ENCODE results near the gene CYGB. TPM values are rescaled to one million over a fixed set of nuclear protein-coding genes. Genes with fewer than 3 reads are reported as not detected.
"Not testable (repeated sequence)": the region's sequence is repeated elsewhere in the genome, so short reads cannot be mapped to it uniquely, and the experiment has no call there.

Gene CYGB
- total RNA-seq, 2 donors from 2014 or later: not detected

DNA sequence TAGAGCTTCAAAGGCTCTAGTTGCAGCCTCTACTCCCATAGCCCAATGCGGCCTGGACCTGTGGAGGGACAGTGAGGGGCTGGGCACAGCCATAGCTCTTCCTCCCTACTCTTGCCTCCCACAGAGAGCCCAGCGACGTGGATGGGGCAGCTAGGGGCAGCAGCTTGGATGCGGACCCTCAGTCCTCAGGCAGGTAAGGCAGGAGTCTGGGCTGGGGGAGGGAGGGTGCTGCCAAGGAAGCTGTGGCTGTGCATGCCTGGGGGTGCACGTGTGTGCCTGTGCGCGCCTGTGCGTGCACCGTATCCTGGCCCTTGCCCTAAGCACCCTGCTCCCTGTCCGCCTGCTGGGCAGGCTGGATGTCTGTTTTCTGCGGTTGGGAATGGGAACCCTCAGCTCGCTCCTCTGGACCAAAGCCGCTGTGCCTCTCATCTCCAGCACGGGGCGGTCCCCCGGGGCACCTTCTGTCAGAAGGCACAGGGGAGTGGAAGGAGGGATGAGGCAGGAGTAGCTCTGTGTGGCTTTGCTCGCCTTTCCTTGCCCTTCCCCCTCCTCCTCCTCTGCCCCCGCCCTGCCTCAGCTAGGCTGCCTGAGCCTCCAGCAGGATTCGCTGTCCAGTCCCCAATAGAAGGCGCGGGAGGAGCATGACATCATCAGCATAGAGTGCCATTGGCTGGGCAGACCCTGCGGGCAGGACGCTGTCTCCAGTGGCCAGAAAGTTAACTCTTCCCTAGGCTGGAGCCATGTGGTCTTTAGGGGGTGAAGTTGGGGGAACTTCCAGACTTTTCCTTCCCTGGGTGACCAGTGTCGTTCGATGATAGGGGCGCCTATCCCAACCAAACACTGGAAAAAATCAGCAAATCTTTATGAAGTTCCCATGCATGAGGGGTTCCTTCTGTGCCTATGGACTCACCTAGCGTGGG, 3.1 kb upstream of the CYGB start:
- no peak overlapping the region for H3K27ac Mint-ChIP-seq
- ATAC-seq (replicated peaks): peak; percentile 83

DNA sequence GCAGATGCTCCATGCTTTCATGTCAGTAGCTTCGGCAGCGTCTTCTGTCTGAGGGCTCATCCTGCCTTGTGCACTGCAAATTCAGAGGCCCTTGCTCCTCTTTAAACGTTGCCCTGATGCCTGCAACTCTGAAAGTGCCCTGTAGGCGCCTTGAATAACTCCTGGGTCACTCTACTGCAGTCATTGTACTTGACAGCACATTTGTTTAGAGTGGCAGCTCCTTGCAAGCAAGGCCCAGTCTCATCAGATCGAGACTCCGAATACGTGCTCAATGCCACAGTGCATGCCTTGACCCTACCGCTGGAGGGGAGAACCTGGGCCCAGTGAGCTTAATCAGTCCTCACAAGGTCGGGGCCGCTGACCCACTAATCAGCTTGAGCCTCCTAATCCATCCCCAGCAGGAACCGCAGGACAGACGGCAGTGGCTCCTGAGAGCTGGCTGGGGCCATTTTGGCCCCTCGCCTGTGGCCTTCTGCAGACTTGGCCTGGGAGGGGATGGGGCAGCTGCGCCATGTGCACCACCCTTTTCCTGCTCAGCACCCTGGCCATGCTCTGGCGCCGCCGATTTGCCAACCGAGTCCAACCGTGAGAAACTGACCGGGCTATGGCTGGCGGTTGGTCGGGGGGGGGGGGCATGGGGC, 2.2 kb upstream of the CYGB start, which contains the start of gene PRCD:
PRCD (plus strand) TSS at position 414 of the 641 bp plus-strand sequence; CDS start at position 512, 98 bp downstream.
- Mint-ChIP-seq H3K27ac (no peak within 1 kb of the TSS), H3K9me3 (no peaks in the 10 kb centered on the region), H3K36me3 (ENCODE audit: low read depth) (no peaks in the 10 kb centered on the region), H3K4me1 (no peaks in the 10 kb centered on the region), H3K4me3 (peak within 1 kb of the TSS; percentile 20), H3K27me3 (peaks cover 28% of the 10 kb centered on the region)
- ATAC-seq (replicated peaks): no peak

More for the DNA sequence above, 3.1 kb upstream of the CYGB start:
- no peaks in the 10 kb centered on the region for H3K36me3 Mint-ChIP-seq (ENCODE audit: low read depth)
- H3K4me3 Mint-ChIP-seq: no peak overlapping the region
- H3K9me3 Mint-ChIP-seq: no peaks in the 10 kb centered on the region
- peaks cover 28% of the 10 kb centered on the region for H3K27me3 Mint-ChIP-seq
- no peaks in the 10 kb centered on the region for H3K4me1 Mint-ChIP-seq

DNA sequence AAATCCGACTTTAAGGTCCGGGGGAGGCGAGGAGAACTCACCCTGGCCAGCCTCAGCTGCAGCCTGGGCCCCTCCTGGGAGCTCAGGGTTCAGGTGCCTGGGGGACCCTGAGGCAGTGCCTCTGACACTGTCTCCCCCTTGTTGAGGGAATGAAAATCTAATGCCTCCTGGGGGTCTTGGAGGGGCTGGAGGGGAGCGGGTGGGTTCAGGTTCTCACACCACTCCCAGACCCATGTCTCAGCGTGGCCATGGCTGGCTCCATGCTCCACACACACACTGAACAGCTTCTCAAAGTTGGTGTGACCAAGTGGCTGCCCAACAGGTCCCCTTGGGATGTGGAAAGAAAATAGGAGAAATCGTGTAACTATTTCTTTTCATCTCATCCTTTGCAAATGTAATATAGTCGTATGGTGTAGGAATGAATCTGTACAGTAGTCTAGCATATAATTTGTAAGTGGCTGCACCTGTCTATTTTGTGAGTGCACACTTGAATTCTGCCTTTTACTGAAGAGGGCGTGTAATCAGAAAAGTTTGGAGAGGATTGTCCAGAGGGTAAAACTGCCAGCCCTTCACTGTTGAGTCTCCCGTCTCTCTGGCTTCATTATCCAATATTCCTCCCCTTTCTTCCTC, 1.5 kb upstream of the CYGB start:
- Mint-ChIP-seq H3K9me3 (no peaks in the 10 kb centered on the region), H3K27ac (no peak overlapping the region), H3K4me1 (no peaks in the 10 kb centered on the region), H3K36me3 (ENCODE audit: low read depth) (no peaks in the 10 kb centered on the region), H3K27me3 (peaks cover 28% of the 10 kb centered on the region), H3K4me3 (peak overlapping the region; percentile 20)
- no peak for ATAC-seq (replicated peaks)

DNA sequence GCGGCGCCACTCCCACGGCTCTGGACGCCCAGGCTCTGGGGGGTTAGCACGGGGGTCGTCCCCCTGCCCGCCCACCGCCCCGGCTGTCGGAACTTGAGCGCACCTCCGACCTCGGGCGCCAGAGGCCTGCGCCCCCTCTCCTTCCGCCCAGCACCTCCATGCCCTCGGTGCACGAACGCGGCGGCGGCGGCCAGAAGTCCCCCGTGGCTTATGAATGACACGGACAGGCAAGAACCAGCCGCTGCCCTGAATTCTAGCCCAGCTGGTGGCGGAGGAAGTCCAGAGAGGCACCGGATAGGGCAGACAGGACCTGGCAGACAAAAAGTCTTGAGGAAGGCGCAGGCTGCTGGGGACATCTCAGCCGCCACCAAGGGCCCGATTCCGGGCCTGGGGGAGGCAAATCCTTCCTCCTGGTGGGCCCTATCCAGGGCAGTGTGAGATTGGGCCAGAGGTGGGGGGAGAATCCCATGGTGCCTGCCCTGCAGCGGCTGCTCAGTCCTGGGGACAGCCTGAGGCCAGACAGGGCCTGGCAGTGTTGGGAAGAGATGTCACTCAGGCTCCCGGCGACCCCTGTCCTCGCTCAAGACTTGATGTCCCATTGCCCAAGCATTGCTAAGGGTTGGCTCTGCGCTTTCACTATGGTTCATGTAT, 897 bp upstream of the CYGB start:
- ATAC-seq (replicated peaks): no peak
- Mint-ChIP-seq H3K4me3 (peak overlapping the region; percentile 20), H3K9me3 (no peaks in the 10 kb centered on the region), H3K4me1 (no peaks in the 10 kb centered on the region), H3K27ac (no peak overlapping the region), H3K27me3 (peaks cover 28% of the 10 kb centered on the region), H3K36me3 (ENCODE audit: low read depth) (no peaks in the 10 kb centered on the region)

GRCh38 chr17:76537288-76537577, 276 bp downstream of the CYGB start:
- Mint-ChIP-seq H3K4me3 (no peak overlapping the region), H3K27ac (no peak overlapping the region), H3K9me3 (no peaks in the 10 kb centered on the region), H3K36me3 (ENCODE audit: low read depth) (no peaks in the 10 kb centered on the region), H3K4me1 (no peaks in the 10 kb centered on the region), H3K27me3 (peaks cover 23% of the 10 kb centered on the region)
- no peak for ATAC-seq (replicated peaks)

- Mint-ChIP-seq H3K27me3 (peaks cover 19% of the 10 kb centered on the region), H3K36me3 (ENCODE audit: low read depth) (no peaks in the 10 kb centered on the region), H3K9me3 (no peaks in the 10 kb centered on the region), H3K27ac (no peak overlapping the region), H3K4me1 (no peaks in the 10 kb centered on the region), H3K4me3 (no peak overlapping the region)
- ATAC-seq (replicated peaks): no peak
Measured at GRCh38 chr17:76536511-76537287, 810 bp downstream of the CYGB start.

DNA sequence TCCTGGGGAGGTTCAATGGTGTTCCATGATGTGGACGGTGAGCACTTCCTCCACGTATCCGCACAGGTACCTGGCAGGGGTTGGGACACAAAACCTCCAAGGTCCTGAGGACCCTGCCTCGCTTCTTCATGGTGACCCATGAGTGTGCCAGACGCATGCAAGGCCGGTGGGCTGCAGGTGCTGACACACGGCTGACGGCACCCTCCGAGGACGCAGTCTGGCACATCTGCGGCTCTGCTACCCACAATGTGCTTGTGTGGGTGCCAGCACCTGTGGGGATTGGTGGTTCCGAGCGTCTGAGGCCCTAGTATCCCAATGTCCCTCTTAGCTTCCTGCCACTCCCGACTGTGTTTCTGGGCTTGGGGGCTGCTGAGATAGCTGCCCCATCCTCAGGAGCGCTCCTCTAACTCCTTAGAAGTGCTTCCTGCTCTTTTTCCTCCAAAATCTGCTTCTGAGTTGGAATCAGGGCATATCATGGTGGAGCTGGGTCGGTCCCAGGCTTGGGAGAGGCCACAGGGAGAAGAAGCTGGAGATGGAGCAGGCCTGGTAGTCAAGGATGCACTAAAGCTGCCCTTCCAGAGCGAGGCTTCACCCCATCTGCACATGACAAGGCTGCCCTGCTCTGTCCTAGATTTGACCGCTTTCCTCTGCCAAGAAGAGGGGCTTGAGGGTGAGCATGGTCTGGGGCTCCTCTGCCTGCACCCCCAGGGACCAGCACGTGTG, 1.6 kb downstream of the CYGB start:
- H3K9me3 Mint-ChIP-seq: no peaks in the 10 kb centered on the region
- no peak overlapping the region for H3K4me3 Mint-ChIP-seq
- H3K4me1 Mint-ChIP-seq: no peaks in the 10 kb centered on the region
- H3K36me3 Mint-ChIP-seq (ENCODE audit: low read depth): no peaks in the 10 kb centered on the region
- peaks cover 19% of the 10 kb centered on the region for H3K27me3 Mint-ChIP-seq
- ATAC-seq (replicated peaks): no peak
- H3K27ac Mint-ChIP-seq: no peak overlapping the region

GRCh38 chr17:76534831-76535732, 2.4 kb downstream of the CYGB start:
- H3K4me1 Mint-ChIP-seq: no peaks in the 10 kb centered on the region
- H3K27me3 Mint-ChIP-seq: peaks cover 19% of the 10 kb centered on the region
- ATAC-seq (replicated peaks): no peak
- H3K27ac Mint-ChIP-seq: no peak overlapping the region
- no peaks in the 10 kb centered on the region for H3K9me3 Mint-ChIP-seq
- H3K4me3 Mint-ChIP-seq: no peak overlapping the region
- no peaks in the 10 kb centered on the region for H3K36me3 Mint-ChIP-seq (ENCODE audit: low read depth)

- ATAC-seq (replicated peaks); H3K27ac Mint-ChIP-seq; H3K9me3 Mint-ChIP-seq; H3K4me1 Mint-ChIP-seq; H3K4me3 Mint-ChIP-seq; H3K27me3 Mint-ChIP-seq; H3K36me3 Mint-ChIP-seq (ENCODE audit: low read depth): not testable (repeated sequence)
Measured at GRCh38 chr17:76533640-76534359, 3.7 kb downstream of the CYGB start.

GRCh38 chr17:76532072-76532651, 5.3 kb downstream of the CYGB start:
- no peak for ATAC-seq (replicated peaks)
- peaks cover 8% of the 10 kb centered on the region for H3K27me3 Mint-ChIP-seq
- H3K4me1 Mint-ChIP-seq: peaks cover 9% of the 10 kb centered on the region
- H3K9me3 Mint-ChIP-seq: no peaks in the 10 kb centered on the region
- peak overlapping the region; percentile 81 for H3K27ac Mint-ChIP-seq
- H3K4me3 Mint-ChIP-seq: no peak overlapping the region
- H3K36me3 Mint-ChIP-seq (ENCODE audit: low read depth): no peaks in the 10 kb centered on the region

GRCh38 chr17:76531486-76532038, 5.9 kb downstream of the CYGB start:
- Mint-ChIP-seq H3K9me3 (no peaks in the 10 kb centered on the region), H3K27ac (peak overlapping the region; percentile 81), H3K27me3 (peaks cover 4% of the 10 kb centered on the region), H3K36me3 (ENCODE audit: low read depth) (no peaks in the 10 kb centered on the region), H3K4me1 (peaks cover 10% of the 10 kb centered on the region), H3K4me3 (no peak overlapping the region)
- no peak for ATAC-seq (replicated peaks)
